B cell (primary cell): ENCODE data around the gene ERICH6. TPM values are rescaled to one million over a fixed set of nuclear protein-coding genes. Genes with fewer than 3 reads are reported as not detected.

Experiments used
- ATAC-seq: fragments of 200-7000 bp; cut with Tn5 transposase; one replicate; pipeline ENCODE4 v1.10.0; 2021; ENCODE audit warnings: low read depth, mild to moderate bottlenecking, moderate number of reproducible peaks, moderate library complexity
- CTCF ChIA-PET: fragments of 350-600 bp; sonication (Branson Sonifier 250); formaldehyde crosslinking; loops from one replicate; lab custom pipeline; 2021; ENCODE audit warnings: antibody characterized with exemption, inconsistent platforms; lab: Charles Lee
- POLR2A ChIA-PET: fragments of 350-600 bp; sonication (Branson Sonifier 250); formaldehyde crosslinking; loops from one replicate; lab custom pipeline; 2021; ENCODE audit warnings: antibody characterized with exemption; lab: Charles Lee
- DNase-seq: peaks from one replicate; pipeline ENCODE4 v3.0.0; 2013
- H2AFZ ChIP-seq: 2 replicates; pipeline ENCODE4 v1.6.1; 2012; ENCODE audit warnings: mild to moderate bottlenecking, low read depth, low read length; ENCODE audit not compliant: insufficient read depth, poor library complexity, severe bottlenecking
- H3K27ac ChIP-seq, 2 donors: 1 replicate in 1 of 2; 2 replicates in 1 of 2; pipeline ENCODE4 v1.5.1; 2012 to 2013; ENCODE audit warnings: low read length in 2 of 2, mild to moderate bottlenecking in 2 of 2, moderate library complexity in 1 of 2
- H3K27me3 ChIP-seq, 4 experiments: fragments of 200-600 bp in 1 of 4; sonication (generic) in 1 of 4; replicated peaks in 1 of 4; 1 replicate in 2 of 4; 2 replicates in 2 of 4; pipeline versions ENCODE4 v1.6.1 to v1.7.0; 2013 to 2016; ENCODE audit warnings: low read length in 3 of 4, mild to moderate bottlenecking in 2 of 4, mixed read lengths in 1 of 4, moderate library complexity in 1 of 4; ENCODE audit not compliant: insufficient read depth in 4 of 4, control insufficient read depth in 3 of 4; ENCODE audit errors: control extremely low read depth in 1 of 4
- H3K36me3 ChIP-seq, 2 experiments: replicated peaks in 1 of 2; 1 replicate in 1 of 2; 2 replicates in 1 of 2; pipeline versions ENCODE4 v1.6.1 to v1.7.1; 2013; ENCODE audit warnings: low read length in 1 of 2; ENCODE audit not compliant: insufficient read depth in 2 of 2, control insufficient read depth in 1 of 2; ENCODE audit errors: control extremely low read depth in 1 of 2, extremely low read depth in 1 of 2
- H3K4me1 ChIP-seq, 2 donors: fragments of 200-600 bp in 1 of 2; sonication (generic) in 1 of 2; 1 replicate in 1 of 2; 2 replicates in 1 of 2; pipeline versions ENCODE4 v1.5.1 to v1.6.1; 2013 to 2017; ENCODE audit warnings: low read length in 2 of 2; ENCODE audit not compliant: control insufficient read depth in 2 of 2, insufficient read depth in 2 of 2
- H3K4me2 ChIP-seq: replicated peaks from 2 replicates; pipeline ENCODE3; 2012; ENCODE audit warnings: mild to moderate bottlenecking, low read depth, low read length; ENCODE audit not compliant: poor library complexity, severe bottlenecking
- H3K4me3 ChIP-seq, 5 experiments: fragments of 200-600 bp in 1 of 5; sonication (generic) in 1 of 5; 1 replicate in 3 of 5; 2 replicates in 2 of 5; pipeline versions ENCODE4 v1.5.1 to v1.7.0; 2011 to 2016; ENCODE audit warnings: low read length in 4 of 5, mild to moderate bottlenecking in 4 of 5, low read depth in 2 of 5, control low read depth in 1 of 5, moderate library complexity in 1 of 5; ENCODE audit not compliant: insufficient read depth in 1 of 5; ENCODE audit errors: control extremely low read depth in 1 of 5, extremely low read depth in 1 of 5
- H3K79me2 ChIP-seq: fragments of 200-600 bp; sonication (generic); one replicate; pipeline ENCODE4 v1.6.0; 2016; ENCODE audit warnings: low read length; ENCODE audit not compliant: control insufficient read depth, insufficient read depth
- H3K9ac ChIP-seq: fragments of 200-600 bp; sonication (generic); 2 replicates; pipeline ENCODE4 v1.6.1; 2017; ENCODE audit warnings: mild to moderate bottlenecking, low read length, moderate library complexity
- H3K9me3 ChIP-seq, 3 donors: one replicate each; pipeline versions ENCODE4 v1.6.1 to v1.7.1; 2013; ENCODE audit warnings: low read length in 2 of 3; ENCODE audit not compliant: control insufficient read depth in 2 of 3, insufficient read depth in 1 of 3; ENCODE audit errors: control extremely low read depth in 1 of 3
- H4K20me1 ChIP-seq: 2 replicates; pipeline ENCODE4 v1.6.0; 2012; ENCODE audit warnings: mild to moderate bottlenecking, low read length; ENCODE audit not compliant: insufficient read depth, control insufficient read depth, poor library complexity, severe bottlenecking
- H3K27ac Mint-ChIP-seq: one replicate; pipeline ENCODE4 v1.8.0; 2021; ENCODE audit warnings: mixed read lengths
- H3K27me3 Mint-ChIP-seq: one replicate; pipeline ENCODE4 v1.8.0; 2021; ENCODE audit warnings: mixed read lengths
- H3K4me1 Mint-ChIP-seq: one replicate; pipeline ENCODE4 v1.8.0; 2021; ENCODE audit warnings: mixed read lengths
- H3K4me3 Mint-ChIP-seq: one replicate; pipeline ENCODE4 v1.8.0; 2021; ENCODE audit warnings: mixed read lengths
- H3K9me3 Mint-ChIP-seq: one replicate; pipeline ENCODE4 v1.8.0; 2022; ENCODE audit warnings: mixed read lengths; ENCODE audit not compliant: insufficient read depth
- CTCF ChIP-seq: fragments of 200-600 bp; IDR thresholded peaks from one replicate; pipeline ENCODE4 v1.8.0; 2022; ENCODE audit warnings: antibody characterized with exemption, mild to moderate bottlenecking
- EZH2 ChIP-seq: IDR thresholded peaks from 2 replicates; pipeline ENCODE4 v1.6.1; 2012; ENCODE audit warnings: borderline replicate concordance, low read depth, mild to moderate bottlenecking, moderate library complexity, low read length; ENCODE audit not compliant: insufficient read depth, poor library complexity, severe bottlenecking
- WGBS: methylation state at CpG from one replicate; pipeline ENCODE4 v1.1.5; 2013; ENCODE audit warnings: missing lambda C conversion rate; ENCODE audit not compliant: insufficient coverage; 5-methylcytosine and 5-hydroxymethylcytosine counted together
- intact Hi-C: fragments of 100-400 bp; cut with micrococcal nuclease; formaldehyde crosslinking; loops from one replicate; pipeline ENCODE4 v1.10.0; 2022
- polyA plus RNA-seq: library from polyadenylated mRNA; depleted of rRNA; stranded (reverse); fragments of >200 nt; gene quantifications from 2 replicates; pipeline ENCODE4 v1.2.3, GENCODE V29; 2012
- total RNA-seq, 2 donors: library from RNA; stranded (reverse); fragments of 120-200 nt in 1 of 2; gene quantifications; 1 replicate in 1 of 2; 2 replicates in 1 of 2; pipeline versions ENCODE4 v1.2.3 to v1.2.4, GENCODE V29; 2013 to 2022

Gene ERICH6
- total and polyA plus RNA-seq, 2 donors (not counting 1 experiment from before 2014, with no cell fraction given): 0.44 TPM; not detected in 1

GRCh38 chr3:150635526-150635925 is 68.2 kb downstream of the ERICH6 start:
- H3K4me1 ChIP-seq: peaks cover 3 to 6% of the 10 kb centered on the region in 2 donors
- H3K27me3 Mint-ChIP-seq: no peaks in the 10 kb centered on the region
- H3K4me3 Mint-ChIP-seq: no peak overlapping the region
- H3K36me3 ChIP-seq: peaks cover 0 to 2% of the 10 kb centered on the region in 2 experiments
- DNase-seq (peak; percentile 40), ATAC-seq (no peak)
- intact Hi-C loops: no loop called here
- H3K27ac ChIP-seq: no peak overlapping the region
- no peak overlapping the region for H3K4me3 ChIP-seq
- H3K4me1 Mint-ChIP-seq: peaks cover 16% of the 10 kb centered on the region
- no CpG with 5 or more reads among the region's 1 CpG for WGBS
- no peak overlapping the region for H3K27ac Mint-ChIP-seq
- H2AFZ ChIP-seq: no peak overlapping the region
- no peaks in the 10 kb centered on the region for H3K9me3 Mint-ChIP-seq
- no peak overlapping the region for H3K4me2 ChIP-seq
- no peaks in the 10 kb centered on the region for H3K27me3 ChIP-seq
- H3K9me3 ChIP-seq: no peaks in the 10 kb centered on the region
- POLR2A ChIA-PET: interaction anchor here (0.7 kb wide), 1 partner anchor 32 kb away, joined by 4 read pairs; the partner anchor contains the start of gene SELENOT
- no peak for TF ChIP-seq EZH2
- no peak for TF ChIP-seq CTCF
- no peaks in the 10 kb centered on the region for H4K20me1 ChIP-seq
- CTCF ChIA-PET: no interaction called here
- no peaks in the 10 kb centered on the region for H3K79me2 ChIP-seq
- no peak overlapping the region for H3K9ac ChIP-seq

- 85% methylated on average over 3 of the region's 6 CpGs for WGBS
- no peak overlapping the region for H3K9ac ChIP-seq
- ChIA-PET POLR2A (no interaction called here), CTCF (no interaction called here)
- H2AFZ ChIP-seq: no peak overlapping the region
- no peaks in the 10 kb centered on the region for H3K79me2 ChIP-seq
- H3K27me3 ChIP-seq: no peaks in the 10 kb centered on the region
- intact Hi-C loops: no loop called here
- H3K4me1 Mint-ChIP-seq: peaks cover 16% of the 10 kb centered on the region
- no peak overlapping the region for H3K27ac Mint-ChIP-seq
- H3K9me3 Mint-ChIP-seq: no peaks in the 10 kb centered on the region
- no peak overlapping the region for H3K4me2 ChIP-seq
- H3K4me1 ChIP-seq: peaks cover 3 to 6% of the 10 kb centered on the region in 2 donors
- H4K20me1 ChIP-seq: no peaks in the 10 kb centered on the region
- no peaks in the 10 kb centered on the region for H3K9me3 ChIP-seq
- H3K27ac ChIP-seq: peak overlapping the region in 1 of 2 donors; percentile 1
- no peak for DNase-seq
- no peaks in the 10 kb centered on the region for H3K27me3 Mint-ChIP-seq
- TF ChIP-seq EZH2: no peak
- no peak for TF ChIP-seq CTCF
- peaks cover 0 to 6% of the 10 kb centered on the region in 2 experiments for H3K36me3 ChIP-seq
- H3K4me3 Mint-ChIP-seq: no peak overlapping the region
- H3K4me3 ChIP-seq: no peak overlapping the region
- no peak for ATAC-seq
These were observed 68.6 kb downstream of the ERICH6 start for GRCh38 chr3:150635076-150635475.
